GM10847 (cell line): ENCODE results near the gene AP2B1.

Experiments used
- POLR2A ChIP-seq: IDR thresholded peaks from 2 replicates; pipeline ENCODE4 v1.6.1; 2011; ENCODE audit not compliant: insufficient read length; ENCODE audit errors: extremely low read depth

AP2B1 gene

DNA sequence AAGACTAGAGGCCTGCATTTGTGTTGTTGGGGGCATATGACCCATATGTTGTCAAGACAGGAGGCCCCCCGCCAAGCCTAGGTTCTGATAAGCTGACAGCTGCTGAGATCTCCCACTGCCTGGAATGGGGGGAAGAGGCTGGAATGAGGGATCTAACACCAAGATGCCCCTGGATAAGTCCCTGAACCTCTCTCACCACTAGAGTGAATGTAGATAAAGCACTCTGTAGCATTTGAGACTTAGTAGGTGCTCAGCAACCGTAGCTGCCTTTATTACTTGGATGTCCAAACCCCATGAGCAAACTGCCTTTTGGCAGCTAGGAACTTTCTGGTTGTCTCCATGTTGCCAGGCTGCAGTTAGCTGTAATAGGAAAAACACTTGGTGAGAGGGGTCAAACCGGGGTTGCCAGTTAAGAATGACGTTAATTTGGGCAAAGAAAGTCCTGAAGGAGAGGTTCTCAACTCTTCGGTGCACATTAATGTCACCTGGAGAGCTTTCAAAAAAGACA lies 139.9 kb downstream of the AP2B1 start:
- TF ChIP-seq POLR2A = no peak

DNA sequence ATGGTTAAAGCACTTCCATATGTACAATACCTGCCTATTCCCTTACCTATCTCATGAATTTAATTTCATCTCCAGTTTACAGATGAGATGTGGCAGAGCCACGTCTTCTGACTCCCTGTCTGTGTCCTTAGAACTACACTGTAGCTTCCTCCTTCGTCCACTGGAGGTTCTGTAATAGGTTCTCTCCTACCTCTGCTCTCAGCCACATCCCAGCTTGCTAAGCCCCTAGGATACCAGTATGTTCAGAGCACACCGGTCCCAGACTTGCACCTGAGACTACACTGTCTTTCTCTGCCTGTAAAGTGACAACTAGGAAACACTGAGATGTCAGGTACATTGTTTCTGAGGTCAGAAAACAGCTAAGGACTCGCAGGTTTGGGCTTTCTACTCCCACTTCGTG lies 140.5 kb downstream of the AP2B1 start:
- TF ChIP-seq POLR2A = no peak

DNA sequence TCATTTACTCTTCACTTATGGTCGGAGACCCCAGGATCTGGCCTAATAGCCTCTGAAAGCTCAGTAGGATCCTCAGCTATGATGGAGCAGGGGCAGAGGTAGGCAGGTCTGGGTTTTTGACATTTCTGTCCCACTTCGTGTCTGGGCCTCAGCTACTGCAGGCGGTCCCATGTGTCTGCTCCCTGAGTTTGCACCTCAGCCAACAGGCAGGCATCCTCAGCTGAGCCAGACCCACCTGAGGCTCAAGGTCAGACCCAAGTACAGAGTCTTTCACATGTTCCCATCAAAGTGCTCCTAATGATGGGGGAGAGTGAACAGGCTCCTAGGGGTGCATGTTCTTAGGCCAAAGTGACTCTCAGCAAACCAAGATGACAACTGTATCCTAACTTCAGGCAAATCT lies 141.4 kb downstream of the AP2B1 start:
- no peak for TF ChIP-seq POLR2A

DNA sequence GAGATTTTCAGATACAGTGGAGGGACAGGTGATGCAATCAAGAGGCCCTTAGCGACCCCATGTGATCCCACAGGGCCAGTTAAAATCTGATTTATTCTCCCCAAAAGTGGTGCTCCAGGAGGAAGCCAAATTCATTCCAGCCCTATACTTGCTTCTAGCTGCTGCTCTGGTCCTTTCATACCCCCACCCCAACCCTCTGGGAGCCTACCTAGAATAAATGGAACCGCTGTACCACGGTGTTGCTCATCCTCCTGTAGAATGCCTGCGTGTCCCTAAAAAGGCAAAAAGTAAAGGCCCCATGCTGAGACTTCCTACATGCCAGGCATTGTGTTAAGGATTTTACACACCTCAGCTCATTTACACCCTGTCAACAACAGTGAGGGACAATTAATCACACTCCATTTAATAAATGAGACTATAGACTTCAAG lies 142.3 kb downstream of the AP2B1 start:
- TF ChIP-seq POLR2A = no peak

DNA sequence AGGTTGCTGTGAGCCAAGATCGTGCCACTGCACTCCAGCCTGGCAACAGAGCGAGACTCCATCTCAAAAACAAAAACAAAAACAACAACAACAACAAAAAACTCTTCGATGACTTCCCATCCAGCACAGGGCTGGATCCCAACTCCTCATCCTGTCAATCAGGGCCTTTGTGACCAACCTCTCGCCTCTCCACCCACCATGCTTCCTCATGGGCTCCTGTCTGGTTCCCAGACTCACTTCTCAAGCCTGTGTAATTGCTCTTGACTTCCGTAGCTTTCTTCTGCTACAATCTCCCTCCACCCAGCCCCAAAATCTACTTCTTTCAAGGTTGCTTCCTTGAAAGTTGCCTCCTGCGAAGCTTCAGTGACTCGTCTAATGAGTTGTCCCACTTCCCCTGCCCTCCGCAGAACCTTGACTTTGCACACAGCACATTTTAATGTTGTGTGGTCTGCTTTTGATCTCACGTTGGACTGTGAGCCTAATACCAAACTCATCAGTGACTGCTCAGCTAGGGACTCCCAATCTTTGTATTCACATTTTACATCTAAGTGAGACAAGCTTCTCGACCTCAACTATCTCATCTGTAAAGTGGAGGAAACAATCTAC lies 143.4 kb downstream of the AP2B1 start:
- TF ChIP-seq POLR2A = no peak

DNA sequence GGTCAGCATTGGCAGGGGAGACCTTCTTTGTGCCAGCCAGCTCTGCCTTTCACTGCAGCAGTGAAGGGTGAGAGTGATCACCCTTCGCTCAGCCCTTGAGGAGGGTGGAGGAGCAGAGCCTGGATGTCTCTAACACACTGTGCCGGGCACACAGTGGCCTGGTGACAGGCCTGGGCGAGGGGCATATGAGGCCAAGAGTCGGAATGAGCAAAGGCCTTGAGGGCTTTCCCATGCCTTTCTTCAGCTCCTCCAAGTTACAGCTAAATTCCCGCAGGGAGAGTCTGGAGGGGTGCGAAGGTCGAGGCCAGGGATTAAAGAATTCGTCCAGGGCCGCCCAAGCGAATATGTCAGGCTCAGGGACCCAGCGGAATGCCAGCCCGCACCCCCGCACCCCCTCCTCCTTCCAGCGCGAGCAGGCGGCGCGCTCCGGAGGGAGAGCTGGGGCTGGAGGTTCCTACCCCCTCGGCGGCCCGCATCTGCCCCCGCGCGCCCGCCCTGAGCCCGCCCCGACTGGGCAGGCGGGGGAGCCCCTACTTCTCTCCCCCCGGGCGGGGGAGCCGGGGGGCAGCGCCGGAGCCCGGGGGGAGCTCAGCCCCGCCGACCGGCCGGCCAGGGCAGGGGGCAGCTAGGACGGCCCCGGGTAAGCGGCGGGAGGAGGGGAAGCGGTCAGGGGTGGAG lies 144.3 kb downstream of the AP2B1 start, which contains the start of gene RASL10B:
Gene RASL10B, plus strand, starts transcription at position 401 of the 678 bp plus-strand sequence. CDS start 3,546 bp downstream, outside the sequence.
- no peak for TF ChIP-seq POLR2A

DNA sequence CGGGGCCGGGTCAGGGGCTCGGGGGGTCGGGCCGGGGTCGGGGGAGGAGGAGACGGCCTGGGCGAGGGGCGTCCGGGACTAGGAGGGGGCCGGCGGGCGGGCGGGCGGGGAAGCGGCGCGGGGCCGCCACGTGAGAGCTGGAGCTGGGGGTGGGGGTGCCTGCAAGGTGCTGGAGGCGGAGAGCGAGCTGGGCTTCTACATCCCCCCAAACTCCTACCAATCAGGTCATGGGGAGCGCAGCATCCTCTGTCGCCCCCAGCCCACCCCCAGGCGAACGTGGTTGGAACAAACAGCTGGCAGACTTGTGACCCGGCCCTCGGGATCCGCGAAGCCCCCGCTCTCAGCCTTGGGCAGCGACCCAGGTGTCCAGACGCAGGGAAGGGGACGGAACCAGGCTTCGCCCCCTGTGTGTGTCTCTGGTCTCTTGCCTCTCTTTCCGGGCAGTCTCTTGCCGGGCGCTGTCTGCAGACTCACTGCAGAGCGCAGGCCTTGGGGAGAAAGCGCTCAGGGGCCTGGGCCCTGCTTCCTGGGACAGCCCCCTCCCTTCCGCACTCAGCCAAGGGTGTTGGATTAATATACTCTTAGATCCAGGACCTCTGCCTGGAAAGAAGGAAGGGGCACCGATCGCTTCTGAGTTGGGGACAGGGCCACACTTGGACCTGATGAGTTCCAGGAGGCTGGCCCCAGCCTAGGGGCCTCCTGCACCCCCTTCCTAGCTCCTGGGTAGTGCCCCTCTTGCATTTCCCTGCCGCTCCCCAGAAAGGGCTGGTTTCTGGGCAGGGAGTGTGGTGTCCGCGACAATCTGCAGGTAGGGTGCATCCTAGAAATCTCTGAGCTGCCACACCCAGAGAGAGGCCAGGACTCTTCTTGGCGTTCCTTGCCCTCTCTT lies 145.0 kb downstream of the AP2B1 start:
- no peak for TF ChIP-seq POLR2A

DNA sequence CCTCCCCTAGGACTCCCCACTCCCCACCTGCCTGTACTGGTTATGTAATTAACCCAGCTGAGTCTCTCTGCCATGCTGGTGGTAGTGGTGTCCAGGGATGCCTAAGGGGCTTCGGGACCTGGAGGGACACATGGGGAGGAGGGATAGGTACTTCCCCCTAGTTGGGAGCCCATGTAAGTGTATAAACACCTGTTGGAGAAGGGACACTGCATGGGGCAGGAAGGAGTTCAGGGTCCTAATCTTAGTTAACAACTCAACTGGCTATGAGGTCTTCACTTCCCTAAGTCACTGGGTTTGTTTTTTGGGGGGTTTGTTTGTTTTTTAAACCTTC lies 145.6 kb downstream of the AP2B1 start:
- TF ChIP-seq POLR2A = no peak

DNA sequence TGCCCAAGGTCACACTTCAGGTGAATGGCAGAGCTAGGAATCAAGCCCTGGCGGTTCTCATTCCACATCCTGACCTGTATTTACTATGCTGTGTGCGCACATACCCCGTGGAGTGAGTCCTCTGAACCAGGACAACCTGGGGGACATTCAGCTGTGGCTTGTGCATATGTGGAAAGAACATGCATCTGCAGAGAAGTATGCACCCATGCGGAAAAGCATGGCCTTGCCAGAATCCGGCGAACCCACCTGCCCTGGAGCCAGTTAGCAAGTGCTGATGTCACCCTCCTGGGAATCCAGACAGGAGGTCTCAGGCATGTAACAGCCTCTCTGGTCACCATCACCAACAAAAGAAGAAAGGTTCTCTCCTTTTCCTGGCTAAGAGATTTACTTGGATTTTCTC lies 146.2 kb downstream of the AP2B1 start:
- TF ChIP-seq POLR2A = no peak

DNA sequence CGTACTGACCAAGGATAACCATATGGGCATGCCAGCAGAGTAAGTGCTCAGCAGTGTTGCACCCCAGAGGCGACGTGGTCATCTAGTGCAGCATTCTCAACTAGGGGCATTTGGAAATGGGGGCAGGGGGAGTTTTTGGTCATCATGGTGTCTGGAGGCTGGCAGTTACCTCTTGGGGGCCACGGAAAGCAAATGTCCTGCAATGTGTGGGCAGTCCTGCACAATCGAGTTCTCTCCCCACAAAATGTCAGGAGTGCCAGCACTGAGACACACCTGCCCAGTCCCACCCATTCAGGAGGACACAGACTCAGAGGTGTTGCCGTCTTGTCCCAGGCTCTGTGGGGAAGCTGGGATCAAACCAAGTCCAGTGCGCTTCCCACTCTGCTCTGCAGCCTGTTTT lies 147.3 kb downstream of the AP2B1 start:
- TF ChIP-seq POLR2A = no peak

DNA sequence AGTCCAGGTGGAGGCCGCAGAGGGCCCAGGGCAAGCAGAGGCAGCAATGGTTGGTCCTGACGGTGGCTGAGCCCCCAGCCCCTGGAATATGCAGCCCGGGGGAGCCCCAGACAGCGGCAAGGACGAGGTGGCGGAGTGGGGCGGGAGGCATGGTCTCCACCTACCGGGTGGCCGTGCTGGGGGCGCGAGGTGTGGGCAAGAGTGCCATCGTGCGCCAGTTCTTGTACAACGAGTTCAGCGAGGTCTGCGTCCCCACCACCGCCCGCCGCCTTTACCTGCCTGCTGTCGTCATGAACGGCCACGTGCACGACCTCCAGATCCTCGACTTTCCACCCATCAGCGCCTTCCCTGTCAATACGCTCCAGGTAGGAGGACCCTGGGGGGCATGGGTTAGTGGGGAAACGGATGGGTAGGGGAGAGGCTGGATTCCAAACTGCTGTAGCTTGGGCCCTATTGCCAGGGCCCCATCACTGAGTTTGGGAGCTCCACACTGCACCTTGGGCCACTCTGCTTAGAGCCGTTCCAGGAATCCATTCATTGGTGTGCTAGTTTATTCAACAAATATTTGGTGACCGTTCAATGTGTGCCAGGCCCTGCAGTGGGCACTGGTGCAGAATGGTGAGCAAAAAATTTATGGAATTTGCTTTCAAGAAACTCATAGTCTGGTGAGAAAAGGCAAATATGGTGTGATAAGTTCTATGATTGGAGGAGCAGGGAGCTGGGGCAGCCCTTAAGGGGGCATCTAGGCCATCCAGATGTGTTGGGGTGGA lies 148.1 kb downstream of the AP2B1 start:
- TF ChIP-seq POLR2A = no peak

DNA sequence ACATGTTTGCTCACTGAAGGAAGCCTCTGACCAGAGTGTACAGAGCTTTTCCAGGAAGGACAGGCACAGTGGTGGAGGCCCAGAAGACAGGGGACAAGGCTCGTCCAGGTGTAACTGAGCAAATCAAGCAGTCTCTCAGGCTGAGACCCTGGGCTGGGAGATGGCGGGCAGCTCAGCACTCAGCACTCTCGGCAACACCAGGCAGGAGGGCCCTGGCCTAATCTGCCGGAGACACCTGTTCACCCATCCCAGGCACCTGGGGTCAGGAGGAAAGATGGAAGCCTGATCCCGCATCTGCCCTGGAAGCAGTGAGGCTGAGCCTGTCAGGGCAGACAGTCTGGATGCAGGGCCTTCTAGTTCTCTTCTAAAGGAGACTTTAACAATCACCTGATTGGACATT lies 149.1 kb downstream of the AP2B1 start:
- TF ChIP-seq POLR2A = no peak

DNA sequence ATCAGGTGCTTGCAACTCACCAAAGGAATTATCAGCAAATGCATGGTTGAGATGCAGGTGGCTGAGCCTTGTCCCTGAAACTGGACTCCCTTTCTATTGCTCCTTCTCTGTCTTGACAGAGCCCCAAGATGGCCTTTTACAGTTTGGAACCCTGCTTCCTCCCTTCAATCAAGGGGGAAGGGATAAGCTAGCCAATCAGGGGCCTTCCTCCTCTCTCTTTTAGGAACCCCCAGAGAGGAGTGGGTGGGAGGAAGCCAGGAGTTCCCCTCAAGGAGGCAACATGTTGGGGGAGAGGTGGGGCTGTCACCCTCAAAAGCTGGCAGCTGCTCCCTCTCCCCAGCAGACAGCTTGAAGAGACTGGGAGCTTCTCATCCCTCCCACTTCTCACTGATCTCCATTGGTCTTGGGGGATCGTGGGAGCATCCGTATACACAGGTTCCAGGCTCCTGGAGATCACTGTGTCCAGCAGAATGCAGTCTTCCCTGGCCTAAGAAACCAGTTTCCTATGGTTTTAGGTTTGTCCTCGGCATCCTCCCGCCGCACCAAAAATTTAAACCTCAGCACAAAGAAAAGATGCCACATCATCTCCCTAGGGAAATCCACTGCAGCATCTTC lies 151.5 kb downstream of the AP2B1 start:
- TF ChIP-seq POLR2A = no peak

DNA sequence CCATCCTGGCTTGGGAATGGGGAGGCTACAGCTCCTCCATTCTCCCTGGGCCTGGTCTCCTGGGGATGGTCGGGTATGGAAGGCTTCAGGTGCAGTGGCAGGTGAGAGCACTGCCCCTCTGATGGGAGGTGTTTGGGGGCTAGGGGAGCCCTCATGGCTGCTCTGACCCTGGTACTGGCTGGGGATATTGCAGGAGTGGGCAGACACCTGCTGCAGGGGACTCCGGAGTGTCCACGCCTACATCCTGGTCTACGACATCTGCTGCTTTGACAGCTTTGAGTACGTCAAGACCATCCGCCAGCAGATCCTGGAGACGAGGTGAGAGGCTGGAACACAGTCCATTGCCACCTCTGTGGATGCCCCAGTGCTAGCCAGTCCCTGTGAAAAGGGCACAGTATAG lies 153.1 kb downstream of the AP2B1 start:
- TF ChIP-seq POLR2A = no peak
